KMS-11 (cell line): ENCODE measurements around the gene UPF2.
"Not testable (repeated sequence)": the region's sequence is repeated elsewhere in the genome, so short reads cannot be mapped to it uniquely, and the experiment has no call there.

Experiments
- H2AFZ ChIP-seq: fragments of 200-600 bp; sonication (generic); 2 replicates; pipeline ENCODE4 v1.6.1; 2016; ENCODE audit warnings: antibody characterized with exemption, mixed run types, low read depth
- H3K27ac ChIP-seq: fragments of 200-600 bp; sonication (generic); 2 replicates; pipeline ENCODE4 v1.6.1; 2016; ENCODE audit warnings: mild to moderate bottlenecking, mixed run types
- H3K27me3 ChIP-seq: fragments of 200-600 bp; sonication (generic); 2 replicates; pipeline ENCODE4 v1.6.1; 2017; ENCODE audit warnings: mild to moderate bottlenecking, low read depth, mixed run types, moderate library complexity; ENCODE audit not compliant: insufficient read depth
- H3K36me3 ChIP-seq: fragments of 200-600 bp; sonication (generic); 2 replicates; pipeline ENCODE4 v1.6.1; 2017; ENCODE audit warnings: mild to moderate bottlenecking, mixed run types; ENCODE audit not compliant: insufficient read depth
- H3K4me1 ChIP-seq: fragments of 200-600 bp; sonication (generic); 2 replicates; pipeline ENCODE4 v1.6.1; 2016; ENCODE audit warnings: mild to moderate bottlenecking, low read depth, mixed run types; ENCODE audit not compliant: poor library complexity, severe bottlenecking
- H3K4me2 ChIP-seq: fragments of 200-600 bp; sonication (generic); 2 replicates; pipeline ENCODE4 v1.7.0; 2016; ENCODE audit warnings: mild to moderate bottlenecking, mixed run types
- H3K4me3 ChIP-seq: fragments of 200-600 bp; sonication (generic); IDR thresholded peaks from 2 replicates; pipeline ENCODE4 v1.6.1; 2017; ENCODE audit warnings: low read depth, low read length, mixed read lengths; ENCODE audit not compliant: insufficient read depth
- H3K79me2 ChIP-seq: fragments of 200-600 bp; sonication (generic); 2 replicates; pipeline ENCODE4 v1.6.1; 2016; ENCODE audit warnings: low read depth, mixed run types; ENCODE audit not compliant: insufficient read depth
- H3K9ac ChIP-seq: fragments of 200-600 bp; sonication (generic); 2 replicates; pipeline ENCODE4 v1.6.1; 2016; ENCODE audit warnings: mild to moderate bottlenecking, mixed run types
- H4K20me1 ChIP-seq: fragments of 200-600 bp; sonication (generic); 2 replicates; pipeline ENCODE4 v1.6.1; 2016; ENCODE audit warnings: mild to moderate bottlenecking, mixed run types; ENCODE audit not compliant: insufficient read depth
- CTCF ChIP-seq: fragments of 200-600 bp; sonication (generic); conservative IDR thresholded peaks from 2 replicates; pipeline ENCODE4 v1.6.1; 2017; ENCODE audit warnings: low read depth, mild to moderate bottlenecking, antibody characterized with exemption, low read length, moderate library complexity, mixed read lengths

Gene UPF2

GRCh38 chr10:12013926-12014325 is 28.7 kb downstream of the UPF2 start:
- peaks cover 5% of the 10 kb centered on the region; the same call in 1 of the 2 replicates for H3K36me3 ChIP-seq
- H3K9ac ChIP-seq = no peak overlapping the region
- no peaks in the 10 kb centered on the region for H3K4me1 ChIP-seq
- no peak overlapping the region for H3K4me2 ChIP-seq
- TF ChIP-seq CTCF = no peak
- no peak overlapping the region for H3K4me3 ChIP-seq
- 0 out of 2 replicates have a peak, but pooled peaks cover 3% of the 10 kb centered on the region for H3K79me2 ChIP-seq
- no peaks in the 10 kb centered on the region; the same call in 1 of the 2 replicates for H4K20me1 ChIP-seq
- no peaks in the 10 kb centered on the region for H3K27me3 ChIP-seq
- H3K27ac ChIP-seq = no peak overlapping the region
- no peak overlapping the region for H2AFZ ChIP-seq

- H3K79me2 ChIP-seq, H3K27ac ChIP-seq, H3K4me2 ChIP-seq, H3K4me1 ChIP-seq, H3K36me3 ChIP-seq, H3K4me3 ChIP-seq, H4K20me1 ChIP-seq, H2AFZ ChIP-seq, H3K27me3 ChIP-seq, H3K9ac ChIP-seq: not testable (repeated sequence)
These were observed 29.2 kb downstream of the UPF2 start for GRCh38 chr10:12013391-12013790.

GRCh38 chr10:12010353-12010752 is 32.3 kb downstream of the UPF2 start:
- no peaks in the 10 kb centered on the region; the same call in 1 of the 2 replicates for H4K20me1 ChIP-seq
- peaks cover 5% of the 10 kb centered on the region; the same call in 1 of the 2 replicates for H3K36me3 ChIP-seq
- H3K27me3 ChIP-seq = no peaks in the 10 kb centered on the region
- H3K4me3 ChIP-seq = no peak overlapping the region
- 0 out of 2 replicates have a peak, but pooled peaks cover 3% of the 10 kb centered on the region for H3K79me2 ChIP-seq
- no peak for TF ChIP-seq CTCF
- H3K27ac ChIP-seq = no peak overlapping the region
- no peak overlapping the region for H3K9ac ChIP-seq
- H3K4me1 ChIP-seq = no peaks in the 10 kb centered on the region
- H2AFZ ChIP-seq = no peak overlapping the region
- H3K4me2 ChIP-seq = no peak overlapping the region

GRCh38 chr10:12008842-12009241 is 33.8 kb downstream of the UPF2 start:
- H3K27me3 ChIP-seq, H3K4me2 ChIP-seq, H3K4me1 ChIP-seq, H4K20me1 ChIP-seq, H3K4me3 ChIP-seq, H3K27ac ChIP-seq, H3K9ac ChIP-seq, H3K36me3 ChIP-seq, H3K79me2 ChIP-seq, H2AFZ ChIP-seq: not testable (repeated sequence)

GRCh38 chr10:12006671-12007070 is 35.9 kb downstream of the UPF2 start:
- Histone ChIP-seq H3K4me2 (no peak overlapping the region), H2AFZ (no peak overlapping the region), H3K4me1 (no peaks in the 10 kb centered on the region), H3K27ac (no peak overlapping the region), H3K9ac (no peak overlapping the region), H3K79me2 (no peaks in the 10 kb centered on the region), H3K36me3 (peaks cover 7% of the 10 kb centered on the region; the same call in 1 of the 2 replicates), H3K4me3 (no peak overlapping the region), H3K27me3 (no peaks in the 10 kb centered on the region), H4K20me1 (no peaks in the 10 kb centered on the region)
- no peak for TF ChIP-seq CTCF
